MCF 10A (cell line): ENCODE results near the gene CACNA1B. TPM values are rescaled to one million over a fixed set of nuclear protein-coding genes. Genes with fewer than 3 reads are reported as not detected.

Source experiments
- BruUV-seq: library from RNA; stranded (reverse); fragments of 400-500 nt; replicated peaks from 2 replicates; lab custom pipeline; 2021; lab: Mats Ljungman, UMichigan
- CTCF ChIA-PET: fragments of 300-600 bp; sonication (Branson Sonifier 250); formaldehyde crosslinking; extraction: SDS; loops from one replicate; lab custom pipeline; 2021; ENCODE audit warnings: antibody characterized with exemption, inconsistent platforms; lab: Yijun Ruan, JAX
- POLR2A ChIA-PET: fragments of 300-600, 350-650 bp; sonication (Branson Sonifier 250); formaldehyde crosslinking; extraction: SDS; loops from one replicate; lab custom pipeline; 2020; ENCODE audit warnings: antibody characterized with exemption, inconsistent platforms; lab: Yijun Ruan, JAX
- DNase-seq: peaks from one replicate; pipeline ENCODE4 v3.0.0-alpha.2; 2018; ENCODE audit not compliant: unreplicated experiment
- H3K27ac Mint-ChIP-seq: one replicate; pipeline ENCODE4 v1.8.0; 2022; ENCODE audit warnings: mild to moderate bottlenecking, low read depth, mixed read lengths; ENCODE audit not compliant: unreplicated experiment
- H3K27me3 Mint-ChIP-seq: one replicate; pipeline ENCODE4 v1.8.0; 2022; ENCODE audit warnings: mixed read lengths; ENCODE audit not compliant: insufficient read depth, unreplicated experiment
- H3K36me3 Mint-ChIP-seq: one replicate; pipeline ENCODE4 v1.8.0; 2022; ENCODE audit warnings: mild to moderate bottlenecking, moderate library complexity, mixed read lengths; ENCODE audit not compliant: insufficient read depth, unreplicated experiment
- H3K4me1 Mint-ChIP-seq: one replicate; pipeline ENCODE4 v1.8.0; 2022; ENCODE audit warnings: mixed read lengths; ENCODE audit not compliant: insufficient read depth, unreplicated experiment
- H3K4me3 Mint-ChIP-seq: one replicate; pipeline ENCODE4 v1.8.0; 2022; ENCODE audit warnings: mild to moderate bottlenecking, moderate library complexity, mixed read lengths; ENCODE audit not compliant: unreplicated experiment
- H3K9me3 Mint-ChIP-seq: one replicate; pipeline ENCODE4 v1.8.0; 2022; ENCODE audit warnings: mixed read lengths; ENCODE audit not compliant: unreplicated experiment
- CTCF ChIP-seq: fragments of 200-600 bp; IDR thresholded peaks from one replicate; pipeline ENCODE4 v1.8.0; 2022; ENCODE audit warnings: antibody characterized with exemption, mild to moderate bottlenecking; ENCODE audit not compliant: unreplicated experiment
- intact Hi-C: fragments of 100-400 bp; cut with micrococcal nuclease; formaldehyde crosslinking; loops from 2 replicates; pipeline ENCODE4 v1.14.1; 2022
- total RNA-seq: library from RNA; stranded (reverse); gene quantifications from 2 replicates; pipeline ENCODE4 v1.2.3, GENCODE V29; 2022

CACNA1B gene
- total RNA-seq, 1 experiment from 2014 or later: not detected

GRCh38 chr9:138095813-138096518, 218.4 kb downstream of the CACNA1B start:
- intact Hi-C loops: no loop called here
- Mint-ChIP-seq H3K4me3 (no peak overlapping the region), H3K27me3 (no peaks in the 10 kb centered on the region), H3K4me1 (no peaks in the 10 kb centered on the region), H3K27ac (no peak overlapping the region), H3K9me3 (peaks cover 30% of the 10 kb centered on the region), H3K36me3 (no peaks in the 10 kb centered on the region)
- DNase-seq: peak; percentile 48
- no TSS peak for BruUV-seq
- no peak for TF ChIP-seq CTCF
- POLR2A ChIA-PET: no interaction called here
- CTCF ChIA-PET: no interaction called here

- peaks cover 28% of the 10 kb centered on the region for H3K9me3 Mint-ChIP-seq
- no peaks in the 10 kb centered on the region for H3K27me3 Mint-ChIP-seq
- ChIA-PET CTCF (no interaction called here), POLR2A (no interaction called here)
- no peak overlapping the region for H3K27ac Mint-ChIP-seq
- TF ChIP-seq CTCF: no peak
- intact Hi-C loops: no loop called here
- no peaks in the 10 kb centered on the region for H3K36me3 Mint-ChIP-seq
- no peak overlapping the region for H3K4me3 Mint-ChIP-seq
- H3K4me1 Mint-ChIP-seq: no peaks in the 10 kb centered on the region
- DNase-seq: no peak
- BruUV-seq: no TSS peak
Measured at GRCh38 chr9:138096519-138096845, 218.9 kb downstream of the CACNA1B start.

GRCh38 chr9:138097501-138097991, 220.0 kb downstream of the CACNA1B start:
- no peaks in the 10 kb centered on the region for H3K27me3 Mint-ChIP-seq
- no peak for TF ChIP-seq CTCF
- no peak overlapping the region for H3K4me3 Mint-ChIP-seq
- intact Hi-C loops: no loop called here
- CTCF ChIA-PET: interaction anchor here (1.0 kb wide), 1 partner anchor 10 kb away, joined by 5 read pairs; no protein-coding TSS in a partner anchor
- H3K4me1 Mint-ChIP-seq: no peaks in the 10 kb centered on the region
- no peak for DNase-seq
- H3K36me3 Mint-ChIP-seq: no peaks in the 10 kb centered on the region
- peaks cover 21% of the 10 kb centered on the region for H3K9me3 Mint-ChIP-seq
- POLR2A ChIA-PET: no interaction called here
- no TSS peak for BruUV-seq
- no peak overlapping the region for H3K27ac Mint-ChIP-seq

- no peaks in the 10 kb centered on the region for H3K36me3 Mint-ChIP-seq
- no peak for TF ChIP-seq CTCF
- intact Hi-C loops: no loop called here
- ChIA-PET POLR2A (no interaction called here), CTCF (no interaction called here)
- H3K4me1 Mint-ChIP-seq: no peaks in the 10 kb centered on the region
- DNase-seq: no peak
- H3K4me3 Mint-ChIP-seq: no peak overlapping the region
- H3K9me3 Mint-ChIP-seq: peaks cover 21% of the 10 kb centered on the region
- H3K27me3 Mint-ChIP-seq: no peaks in the 10 kb centered on the region
- no TSS peak for BruUV-seq
- H3K27ac Mint-ChIP-seq: no peak overlapping the region
Measured at GRCh38 chr9:138098116-138098907, 220.7 kb downstream of the CACNA1B start.
